HepG2 (cell line): ENCODE measurements around the gene DNPH1. TPM values are rescaled to one million over a fixed set of nuclear protein-coding genes. Genes with fewer than 3 reads are reported as not detected.

ENCODE experiments used
- ADNP ChIP-seq: sonication (generic); formaldehyde crosslinking; IDR thresholded peaks from 2 replicates; pipeline ENCODE4 v1.4.0; 2020; ENCODE audit warnings: missing genetic modification reagents
- ARID5B ChIP-seq: IDR thresholded peaks from 2 replicates; pipeline ENCODE4 v1.4.0; 2020; ENCODE audit warnings: mild to moderate bottlenecking, missing genetic modification reagents
- BRF2 ChIP-seq: sonication (generic); formaldehyde crosslinking; IDR thresholded peaks from 2 replicates; pipeline ENCODE4 v1.8.1; 2022; ENCODE audit warnings: mild to moderate bottlenecking, missing genetic modification reagents
- DRAP1 ChIP-seq: IDR thresholded peaks from 2 replicates; pipeline ENCODE4 v1.6.1; 2016; ENCODE audit warnings: missing genetic modification reagents, missing compliant biosample characterization
- FOXK2 ChIP-seq: fragments of 450-650 bp; IDR thresholded peaks from 2 replicates; pipeline ENCODE4 v1.6.1; 2016
- GTF2F1 ChIP-seq: fragments of 150-350 bp; IDR thresholded peaks from 2 replicates; pipeline ENCODE4 v1.6.1; 2014; ENCODE audit warnings: low read length
- HNF4A ChIP-seq: sonication (generic); formaldehyde crosslinking; IDR thresholded peaks from 2 replicates; pipeline ENCODE4 v1.4.0; 2020; ENCODE audit warnings: missing genetic modification reagents
- NFYC ChIP-seq: IDR thresholded peaks from 2 replicates; pipeline ENCODE4 v1.6.1; 2016; ENCODE audit warnings: missing genetic modification reagents, missing compliant biosample characterization
- NONO ChIP-seq, 2 experiments: fragments of 450-650 bp in 1 of 2; sonication (generic) in 1 of 2; formaldehyde crosslinking in 1 of 2; IDR thresholded peaks in 1 of 2; conservative IDR thresholded peaks in 1 of 2; 2 replicates each; pipeline versions ENCODE4 v1.6.1 to v1.8.0; 2017 to 2022; ENCODE audit warnings: mild to moderate bottlenecking in 1 of 2, missing genetic modification reagents in 1 of 2, moderate library complexity in 1 of 2
- PBX3 ChIP-seq: sonication (generic); formaldehyde crosslinking; IDR thresholded peaks from 2 replicates; pipeline ENCODE4 v1.8.1; 2023; ENCODE audit warnings: missing genetic modification reagents, inconsistent platforms, borderline replicate concordance
- PHF21A ChIP-seq: sonication (generic); formaldehyde crosslinking; IDR thresholded peaks from 2 replicates; pipeline ENCODE4 v1.5.0; 2020; ENCODE audit warnings: mild to moderate bottlenecking, missing genetic modification reagents
- REPIN1 ChIP-seq: sonication (generic); formaldehyde crosslinking; IDR thresholded peaks from 2 replicates; pipeline ENCODE4 v1.8.0; 2022; ENCODE audit warnings: missing genetic modification reagents, low read depth, mild to moderate bottlenecking, borderline replicate concordance
- SAP130 ChIP-seq: IDR thresholded peaks from 2 replicates; pipeline ENCODE4 v1.6.1; 2016; ENCODE audit warnings: low read depth
- STAG1 ChIP-seq: sonication (generic); formaldehyde crosslinking; IDR thresholded peaks from 2 replicates; pipeline ENCODE4 v1.4.0; 2020; ENCODE audit warnings: missing genetic modification reagents
- TEAD3 ChIP-seq: optimal IDR thresholded peaks from 2 replicates; pipeline ENCODE3; 2016; ENCODE audit warnings: borderline replicate concordance
- ZBTB20 ChIP-seq: sonication (generic); formaldehyde crosslinking; IDR thresholded peaks from 2 replicates; pipeline ENCODE4 v1.8.1; 2023; ENCODE audit warnings: missing genetic modification reagents, low read depth, mild to moderate bottlenecking, borderline replicate concordance
- ZC3H13 ChIP-seq: sonication (generic); formaldehyde crosslinking; IDR thresholded peaks from 2 replicates; pipeline ENCODE4 v1.8.1; 2023; ENCODE audit warnings: mild to moderate bottlenecking, missing genetic modification reagents, moderate library complexity
- ZKSCAN5 ChIP-seq: sonication (generic); formaldehyde crosslinking; IDR thresholded peaks from 2 replicates; pipeline ENCODE4 v1.5.1; 2020; ENCODE audit warnings: mild to moderate bottlenecking, missing genetic modification reagents
- ZNF205 ChIP-seq: IDR thresholded peaks from 2 replicates; pipeline ENCODE4 v1.6.1; 2018; ENCODE audit warnings: missing biosample characterization, missing genetic modification reagents
- ZNF276 ChIP-seq: sonication (generic); formaldehyde crosslinking; IDR thresholded peaks from 2 replicates; pipeline ENCODE4 v1.4.0; 2020; ENCODE audit warnings: mild to moderate bottlenecking, low read depth, missing genetic modification reagents
- ZNF337 ChIP-seq: sonication (generic); formaldehyde crosslinking; IDR thresholded peaks from 2 replicates; pipeline ENCODE4 v1.5.1; 2020; ENCODE audit warnings: missing genetic modification reagents, low read depth, mild to moderate bottlenecking, borderline replicate concordance
- ZNF34 ChIP-seq: sonication (generic); formaldehyde crosslinking; IDR thresholded peaks from 2 replicates; pipeline ENCODE4 v1.4.0; 2020; ENCODE audit warnings: mild to moderate bottlenecking, missing genetic modification reagents, borderline replicate concordance
- ZNF598 ChIP-seq: sonication (generic); formaldehyde crosslinking; IDR thresholded peaks from 2 replicates; pipeline ENCODE4 v1.5.1; 2020; ENCODE audit warnings: mild to moderate bottlenecking, missing genetic modification reagents, borderline replicate concordance
- polyA plus RNA-seq, 8 experiments: library from polyadenylated mRNA; depleted of rRNA in 3 of 8; stranded (reverse) in 7 of 8; unstranded in 1 of 8; fragments of >200 nt; fragmentation: Illumina TruSeq in 4 of 8; extraction: Trizol in 4 of 8; gene quantifications; 2 replicates each; pipeline versions ENCODE4 v1.2.1 to v1.2.3, GENCODE V29; 2011 to 2016; ENCODE audit warnings: low read depth in 4 of 8, missing spikeins in 1 of 8, mixed read lengths in 1 of 8; ENCODE audit not compliant: insufficient read depth in 1 of 8
- total RNA-seq, 5 experiments: library from RNA; depleted of rRNA; stranded (reverse); fragments of >200 nt; fragmentation: Illumina TruSeq; extraction: Trizol; gene quantifications; 2 replicates each; pipeline ENCODE4 v1.2.3, GENCODE V29; 2016; ENCODE audit warnings: low read depth in 1 of 5

Gene DNPH1
- total and polyA plus RNA-seq, 2 of the 13 experiments (the other 11 are each of a cell fraction or from before 2014, with no cell fraction given), result 56.5 to 75.1 TPM

- no peak for TF ChIP-seq FOXK2
- no peak for TF ChIP-seq NFYC (CRISPR knock-in tag)
- TF ChIP-seq ARID5B (CRISPR knock-in tag), result no peak
- TF ChIP-seq NONO (IDR thresholded peaks at IDR 0.05), result no peak
- 0 out of 2 replicates have a peak, but pooled peaks have one; percentile 36 for TF ChIP-seq NONO (CRISPR knock-in tag; conservative IDR thresholded peaks at IDR 0.05)
- no peak for TF ChIP-seq TEAD3 (CRISPR knock-in tag)
- no peak for TF ChIP-seq DRAP1
- no peak for TF ChIP-seq ZNF337 (CRISPR knock-in tag)
- TF ChIP-seq STAG1 (CRISPR knock-in tag), result no peak
- no peak for TF ChIP-seq BRF2
- TF ChIP-seq ZKSCAN5 (CRISPR knock-in tag), result no peak
- 0 out of 2 replicates have a peak, but pooled peaks have one; percentile 19 for TF ChIP-seq ADNP (CRISPR knock-in tag)
- TF ChIP-seq PHF21A (CRISPR knock-in tag), result peak; percentile 47; the same call in 1 of the 2 replicates
- no peak for TF ChIP-seq ZNF205
- TF ChIP-seq ZC3H13 (CRISPR knock-in tag), result no peak
- TF ChIP-seq HNF4A (CRISPR knock-in tag), result 0 out of 2 replicates have a peak, but pooled peaks have one; percentile 15
- TF ChIP-seq ZNF276 (CRISPR knock-in tag), result no peak
- TF ChIP-seq ZNF34 (CRISPR knock-in tag), result peak; percentile 53; the same call in 1 of the 2 replicates
- TF ChIP-seq GTF2F1, result no peak
- no peak for TF ChIP-seq ZBTB20
- peak; percentile 40; the same call in 1 of the 2 replicates for TF ChIP-seq SAP130 (CRISPR knock-in tag)
- no peak for TF ChIP-seq PBX3 (CRISPR knock-in tag)
- 0 out of 2 replicates have a peak, but pooled peaks have one; percentile 54 for TF ChIP-seq ZNF598 (CRISPR knock-in tag)
- no peak for TF ChIP-seq REPIN1 (CRISPR knock-in tag)
These were observed 44.4 kb upstream of the DNPH1 start (continued) for GRCh38 chr6:43273707-43274106.
